PC-3 (cell line): Measurements from ENCODE around the gene NAPB.

Experiments used
- EZH2 ChIP-seq: fragments of 300-600 bp; sonication (generic); IDR thresholded peaks from one replicate; pipeline ENCODE4 v1.6.1; 2017; ENCODE audit warnings: antibody characterized with exemption, mild to moderate bottlenecking, low read length; ENCODE audit not compliant: unreplicated experiment
- EZH2phosphoT487 ChIP-seq: fragments of 300-600 bp; sonication (generic); IDR thresholded peaks from 2 replicates; pipeline ENCODE4 v1.6.1; 2018; ENCODE audit warnings: mild to moderate bottlenecking, antibody characterized with exemption, low read length, borderline replicate concordance
- TF ChIP-seq, protein P1 (sequence below): fragments of 300-600 bp; sonication (generic); conservative IDR thresholded peaks from 2 replicates; pipeline ENCODE4 v1.5.1; 2017; ENCODE audit warnings: antibody characterized with exemption, low read depth, mild to moderate bottlenecking, low read length

DNA sequence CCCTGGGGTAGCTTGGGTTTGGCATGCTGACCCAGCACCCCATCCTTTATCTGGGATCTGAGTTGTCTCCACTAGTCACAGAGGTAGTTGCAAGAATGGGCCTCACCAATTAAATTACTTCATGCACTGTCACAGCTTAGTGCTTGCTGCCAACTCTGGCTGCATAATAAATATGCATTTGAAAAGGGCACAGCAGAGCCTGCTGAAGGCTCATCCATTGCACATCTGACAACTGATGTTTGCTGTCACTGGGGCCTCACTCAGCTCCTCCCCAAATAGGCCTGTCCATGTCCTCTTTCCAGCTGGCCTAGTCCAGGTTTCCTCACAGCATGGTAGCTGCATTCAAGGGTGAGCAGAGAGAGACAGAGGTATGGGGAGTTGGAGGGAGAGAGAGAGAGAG, 84.0 kb downstream of the NAPB start:
- TF ChIP-seq, protein P1, sequence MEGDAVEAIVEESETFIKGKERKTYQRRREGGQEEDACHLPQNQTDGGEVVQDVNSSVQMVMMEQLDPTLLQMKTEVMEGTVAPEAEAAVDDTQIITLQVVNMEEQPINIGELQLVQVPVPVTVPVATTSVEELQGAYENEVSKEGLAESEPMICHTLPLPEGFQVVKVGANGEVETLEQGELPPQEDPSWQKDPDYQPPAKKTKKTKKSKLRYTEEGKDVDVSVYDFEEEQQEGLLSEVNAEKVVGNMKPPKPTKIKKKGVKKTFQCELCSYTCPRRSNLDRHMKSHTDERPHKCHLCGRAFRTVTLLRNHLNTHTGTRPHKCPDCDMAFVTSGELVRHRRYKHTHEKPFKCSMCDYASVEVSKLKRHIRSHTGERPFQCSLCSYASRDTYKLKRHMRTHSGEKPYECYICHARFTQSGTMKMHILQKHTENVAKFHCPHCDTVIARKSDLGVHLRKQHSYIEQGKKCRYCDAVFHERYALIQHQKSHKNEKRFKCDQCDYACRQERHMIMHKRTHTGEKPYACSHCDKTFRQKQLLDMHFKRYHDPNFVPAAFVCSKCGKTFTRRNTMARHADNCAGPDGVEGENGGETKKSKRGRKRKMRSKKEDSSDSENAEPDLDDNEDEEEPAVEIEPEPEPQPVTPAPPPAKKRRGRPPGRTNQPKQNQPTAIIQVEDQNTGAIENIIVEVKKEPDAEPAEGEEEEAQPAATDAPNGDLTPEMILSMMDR, result no peak
- TF ChIP-seq EZH2phosphoT487, result no peak
- no peak for TF ChIP-seq EZH2
